Astrocyte (in vitro differentiated cells and primary cell): Measurements from ENCODE around the gene TAGAP.

Source experiments
- CTCF ChIP-seq: IDR thresholded peaks from 2 replicates; pipeline ENCODE4 v1.5.1; 2011; ENCODE audit warnings: low read depth, mild to moderate bottlenecking, inconsistent platforms, low read length, moderate library complexity; ENCODE audit not compliant: insufficient read depth
- EZH2 ChIP-seq: IDR thresholded peaks from 2 replicates; pipeline ENCODE4 v1.6.1; 2012; ENCODE audit warnings: mild to moderate bottlenecking, low read length, inconsistent platforms; ENCODE audit not compliant: insufficient read depth

- no peak for TF ChIP-seq CTCF
- TF ChIP-seq EZH2, result no peak
Measured at GRCh38 chr6:159061146-159061545, 16.4 kb upstream of the TAGAP start.
